HUDEP-2 (cell line): ENCODE results near the gene CT45A10.
A peak's percentile ranks its signal among the peaks of the same experiment; 100 is the strongest.
"Not testable (repeated sequence)": the region's sequence is repeated elsewhere in the genome, so short reads cannot be mapped to it uniquely, and the experiment has no call there.

Experiments
- DNase-seq, 76 experiments: peaks; one replicate each; lab custom pipeline; 2025; ENCODE audit not compliant: unreplicated experiment in 76 of 76; lab: John Stamatoyannopoulos, UW

The CT45A10 gene

DNA sequence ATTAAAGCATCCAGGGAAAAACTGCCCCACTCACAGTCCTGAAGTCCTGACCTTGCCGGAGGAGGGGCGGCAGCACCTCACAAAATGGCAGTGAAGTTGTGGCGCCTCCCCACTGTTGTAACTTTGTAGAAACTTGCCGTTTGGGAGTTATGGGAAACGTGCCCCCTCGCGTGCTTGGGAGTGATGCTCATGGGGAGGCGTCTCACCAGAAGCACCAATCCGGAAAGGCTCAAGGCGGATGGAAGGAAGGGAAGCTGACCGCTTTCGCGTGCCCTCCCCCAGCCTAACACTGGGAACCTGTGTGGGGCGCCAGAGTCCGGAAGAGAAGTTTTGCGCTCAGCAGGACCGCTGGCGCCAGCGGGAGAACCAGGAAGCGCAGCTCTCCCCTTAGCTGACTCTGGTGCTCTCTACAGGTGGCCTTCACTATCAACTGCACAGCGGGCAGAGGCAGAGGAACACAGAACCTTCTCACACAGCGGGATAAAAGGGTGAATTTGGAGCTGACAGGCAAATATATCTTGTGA is at the start of gene CT45A10, which contains the start of gene SAGE1:
Gene CT45A10, minus strand, starts transcription at position 151 of the 524 bp plus-strand sequence. CDS start 8,100 bp downstream, outside the sequence.
Gene SAGE1, plus strand, starts transcription at position 423 of the 524 bp plus-strand sequence. CDS start 2,527 bp downstream, outside the sequence.
- DNase-seq, result no peak

DNA sequence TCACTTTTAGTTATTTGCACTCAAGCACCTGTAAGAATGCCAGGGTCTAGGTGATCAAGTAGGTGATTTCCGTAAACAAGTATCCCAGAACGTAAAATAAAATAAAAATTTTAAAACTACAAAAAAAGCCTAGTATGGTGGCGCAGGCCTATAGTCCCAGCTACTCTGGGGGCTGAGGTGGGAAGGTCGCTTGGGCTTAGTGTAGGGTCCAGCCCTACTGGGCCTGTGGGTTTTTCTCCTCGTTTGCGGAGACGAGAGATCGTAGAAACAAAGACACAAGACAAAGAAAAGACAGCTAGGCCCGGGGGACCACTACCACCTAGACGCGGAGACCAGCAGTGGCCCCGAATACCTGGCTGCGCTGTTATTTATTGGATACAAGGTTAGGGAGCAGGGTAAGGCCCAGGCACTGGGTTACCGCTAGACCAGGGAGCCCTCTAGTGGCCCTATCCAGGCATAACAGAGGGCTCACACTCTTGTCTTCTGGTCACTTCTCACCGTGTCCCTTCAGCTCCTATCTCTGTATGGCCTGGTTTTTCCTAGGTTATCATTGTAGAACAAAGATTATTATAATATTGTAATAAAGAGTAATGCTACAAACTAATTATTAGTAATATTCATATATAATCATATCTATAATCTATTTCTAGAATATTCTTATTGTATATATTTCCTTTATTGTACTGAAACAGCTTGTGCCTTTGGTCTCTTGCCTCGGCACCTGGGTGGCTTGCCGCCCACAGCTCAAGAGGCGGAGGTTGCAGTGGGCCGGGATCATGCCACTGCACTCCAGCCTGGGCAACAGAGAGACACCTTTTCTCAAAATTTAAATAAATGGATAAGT is 38.6 kb upstream of the CT45A10 start:
- peak in 30 of 76 experiments; percentile 0 to 47 (median 4) for DNase-seq

- DNase-seq, result no peak
Observed at GRCh38 chrX:135927897-135928296, 34.7 kb upstream of the CT45A10 start.

DNA sequence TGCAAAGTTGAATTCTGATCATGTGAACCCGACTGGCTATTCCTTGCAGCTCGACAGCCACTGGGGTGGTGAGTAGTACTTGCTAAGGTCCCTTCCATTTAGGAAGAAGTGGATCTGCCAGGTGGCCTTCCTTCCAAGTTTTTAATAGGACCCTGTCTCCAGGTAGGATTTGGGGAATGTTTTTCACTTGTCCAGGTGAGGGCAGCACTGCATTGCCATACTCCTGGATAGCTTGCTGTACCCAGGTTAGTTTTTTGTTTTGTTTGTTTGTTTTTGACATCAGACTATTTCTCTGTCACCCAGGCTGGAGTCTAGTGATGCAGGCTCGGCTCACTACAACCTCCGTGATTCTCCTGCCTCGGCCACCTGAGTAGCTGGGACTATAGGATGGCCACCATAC is 30.1 kb upstream of the CT45A10 start:
- no peak for DNase-seq

GRCh38 chrX:135920516-135920915 is 27.3 kb upstream of the CT45A10 start:
- not testable (repeated sequence) for DNase-seq

- no peak for DNase-seq
Observed at GRCh38 chrX:135914404-135914803, 21.2 kb upstream of the CT45A10 start.

- DNase-seq, result no peak
Observed at GRCh38 chrX:135910251-135910650, 17.0 kb upstream of the CT45A10 start.

GRCh38 chrX:135892781-135893180 is 463 bp downstream of the CT45A10 start:
- no peak for DNase-seq

DNA sequence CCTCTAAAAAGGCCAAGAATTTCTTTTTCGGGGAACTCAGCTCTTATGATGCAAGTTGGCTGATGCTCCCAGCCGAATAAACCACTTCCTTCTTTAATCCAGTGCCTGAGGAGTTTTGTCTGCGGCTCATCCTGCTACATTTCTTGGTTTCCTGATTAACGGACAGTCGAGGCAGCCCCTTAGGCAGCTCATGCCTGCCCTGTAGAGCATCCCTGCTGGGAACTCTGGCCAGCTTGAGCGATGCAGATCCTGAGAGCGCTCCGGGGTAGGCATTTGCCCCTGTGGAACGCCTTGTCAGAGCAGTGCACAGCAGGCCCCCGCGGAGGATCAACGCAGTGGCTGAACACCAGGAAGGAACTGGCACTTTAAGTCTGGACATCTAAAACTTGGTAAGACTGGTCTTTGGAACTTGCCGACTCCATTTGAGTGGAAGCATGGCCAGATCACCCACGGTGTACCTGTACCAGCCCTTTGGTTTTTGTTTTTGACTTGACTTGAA is 3.1 kb downstream of the CT45A10 start:
- no peak for DNase-seq

DNA sequence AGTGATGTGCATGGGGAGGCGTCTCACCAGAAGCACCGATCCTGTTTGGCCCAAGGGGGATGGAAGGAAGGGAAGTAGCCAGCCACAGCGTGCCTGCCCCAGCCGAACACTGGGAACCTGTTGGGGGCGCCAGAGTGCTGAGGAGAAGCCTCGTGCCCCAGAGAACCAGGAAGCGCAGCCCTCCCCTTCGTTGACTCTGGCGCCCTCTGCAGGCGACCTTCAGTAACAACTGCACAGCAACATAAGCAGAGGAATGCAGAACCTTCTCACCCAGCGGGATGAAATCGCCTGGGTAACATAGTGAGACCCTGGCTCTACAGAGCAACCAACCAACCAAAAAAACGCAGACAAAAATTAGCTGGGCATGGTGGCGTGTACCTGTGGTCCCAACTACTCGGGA is 4.3 kb downstream of the CT45A10 start:
- peak in 34 of 76 experiments; percentile 0 to 31 (median 6) for DNase-seq

DNA sequence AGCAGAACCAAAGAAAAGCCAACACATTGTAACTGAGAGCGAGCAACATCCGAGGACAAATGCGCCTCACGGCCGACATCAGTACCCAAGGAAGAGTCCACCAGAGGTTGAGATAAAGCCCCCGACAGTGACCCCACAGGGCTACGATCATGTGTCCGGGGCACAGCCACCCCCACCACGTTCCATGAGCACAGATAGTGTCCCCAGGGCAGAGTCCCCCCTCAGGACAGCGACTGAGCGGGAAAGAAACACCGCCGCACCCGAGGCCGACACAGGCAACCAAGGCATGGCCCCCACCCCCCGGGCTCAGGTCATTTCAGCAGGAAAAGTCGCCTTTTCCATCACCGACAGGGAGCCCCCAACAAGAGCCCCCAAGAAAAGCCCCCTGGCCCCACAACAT is 5.0 kb downstream of the CT45A10 start:
- not testable (repeated sequence) for DNase-seq

DNA sequence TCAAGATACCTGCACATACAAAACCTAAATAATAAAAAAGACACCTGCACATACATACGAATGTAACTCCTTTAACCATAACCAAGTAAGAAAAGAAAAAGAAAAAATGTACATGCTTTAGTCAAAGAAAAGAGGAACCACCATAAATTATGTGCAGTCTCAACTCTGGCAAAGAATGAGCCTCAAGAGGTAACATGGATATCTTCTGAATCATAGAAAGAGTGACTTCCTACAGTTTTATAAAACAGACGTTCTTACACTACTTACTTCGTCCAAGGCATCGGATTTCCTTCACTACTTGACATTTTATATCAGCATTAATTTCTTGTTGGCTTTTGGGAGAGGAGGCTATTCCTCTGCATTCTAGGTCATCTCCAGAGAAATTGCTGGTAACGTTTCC is 10.5 kb downstream of the CT45A10 start:
- DNase-seq, result not testable (repeated sequence)

GRCh38 chrX:135871712-135872111 is 21.5 kb downstream of the CT45A10 start, which contains the start of gene CT45A9:
TSS of gene CT45A9 (minus strand) at chrX:135871812. CDS start at chrX:135868061, 3,751 bp downstream.
- not testable (repeated sequence) for DNase-seq

GRCh38 chrX:135854438-135854837 is 38.8 kb downstream of the CT45A10 start, which contains the start of gene CT45A8:
TSS of gene CT45A8 (minus strand) at chrX:135854538. CDS start at chrX:135850783, 3,755 bp downstream.
- not testable (repeated sequence) for DNase-seq

- DNase-seq, result not testable (repeated sequence)
Observed at GRCh38 chrX:135837180-135837579, 56.1 kb downstream of the CT45A10 start, which contains the start of gene CT45A7. TSS of gene CT45A7 (minus strand) at chrX:135837280. CDS start at chrX:135833533, 3,747 bp downstream.
